DND-41 (cell line): ENCODE measurements around the gene NID2.

ENCODE experiments used
- ATAC-seq: fragments of 200-7000 bp; cut with Tn5 transposase; 3 replicates; pipeline ENCODE4 v1.9.1; 2021; ENCODE audit warnings: low read depth; ENCODE audit not compliant: insufficient read depth
- DNase-seq: peaks from one replicate; pipeline ENCODE4 v3.0.0-alpha.2; 2020
- H2AFZ ChIP-seq: 2 replicates; pipeline ENCODE4 v1.6.0; 2012; ENCODE audit warnings: low read depth, low read length
- H3K27ac ChIP-seq: 2 replicates; pipeline ENCODE4 v1.5.1; 2012; ENCODE audit warnings: low read length, inconsistent platforms
- H3K27me3 ChIP-seq: fragments of 200-600 bp; sonication (generic); 2 replicates; pipeline ENCODE4 v1.6.0; 2012; ENCODE audit warnings: low read length, mild to moderate bottlenecking, inconsistent platforms; ENCODE audit not compliant: insufficient read depth, poor library complexity
- H3K36me3 ChIP-seq: 2 replicates; pipeline ENCODE4 v1.5.1; 2012; ENCODE audit warnings: low read length, inconsistent platforms; ENCODE audit not compliant: insufficient read depth
- H3K4me1 ChIP-seq: 2 replicates; pipeline ENCODE4 v1.5.1; 2012; ENCODE audit warnings: mild to moderate bottlenecking, low read length; ENCODE audit not compliant: insufficient read depth
- H3K4me2 ChIP-seq: 2 replicates; pipeline ENCODE4 v1.6.0; 2012; ENCODE audit warnings: mild to moderate bottlenecking, moderate library complexity, low read length, inconsistent platforms; ENCODE audit not compliant: insufficient read depth
- H3K4me3 ChIP-seq, 2 experiments: fragments of 200-600 bp in 1 of 2; shearing (Covaris generic) in 1 of 2; 2 replicates each; pipeline ENCODE4 v1.5.1; 2012 to 2016; ENCODE audit warnings: inconsistent platforms in 2 of 2, low read length in 2 of 2, mild to moderate bottlenecking in 2 of 2, low read depth in 1 of 2, moderate library complexity in 1 of 2
- H3K79me2 ChIP-seq: 2 replicates; pipeline ENCODE4 v1.6.0; 2012; ENCODE audit warnings: low read length, inconsistent platforms; ENCODE audit not compliant: insufficient read depth
- H3K9ac ChIP-seq: 2 replicates; pipeline ENCODE4 v1.6.0; 2012; ENCODE audit warnings: low read depth, mild to moderate bottlenecking, inconsistent platforms, low read length, moderate library complexity
- H3K9me3 ChIP-seq: 2 replicates; pipeline ENCODE4 v1.5.1; 2012; ENCODE audit warnings: low read length, moderate library complexity, mild to moderate bottlenecking, inconsistent platforms; ENCODE audit not compliant: insufficient read depth, severe bottlenecking
- H4K20me1 ChIP-seq: 2 replicates; pipeline ENCODE4 v1.6.0; 2012; ENCODE audit warnings: low read length; ENCODE audit not compliant: insufficient read depth
- CTCF ChIP-seq: IDR thresholded peaks from 2 replicates; pipeline ENCODE4 v1.5.1; 2012; ENCODE audit warnings: borderline replicate concordance, low read length, moderate library complexity, mild to moderate bottlenecking; ENCODE audit not compliant: poor library complexity, severe bottlenecking; ENCODE audit errors: extremely low read depth
- EZH2 ChIP-seq: IDR thresholded peaks from 3 replicates; pipeline ENCODE4 v1.6.1; 2012; ENCODE audit warnings: borderline replicate concordance, low read depth, mild to moderate bottlenecking, moderate library complexity, low read length, inconsistent platforms; ENCODE audit not compliant: severe bottlenecking

The NID2 gene

GRCh38 chr14:52039124-52039815 lies 29.6 kb downstream of the NID2 start:
- no peak for TF ChIP-seq CTCF
- TF ChIP-seq EZH2, result no peak
- Histone ChIP-seq H3K79me2 (no peaks in the 10 kb centered on the region), H3K27me3 (no peaks in the 10 kb centered on the region), H2AFZ (no peak overlapping the region), H3K4me1 (no peaks in the 10 kb centered on the region), H3K27ac (no peak overlapping the region), H3K4me2 (no peak overlapping the region), H3K9me3 (no peaks in the 10 kb centered on the region), H3K9ac (no peak overlapping the region), H3K36me3 (no peaks in the 10 kb centered on the region), H4K20me1 (no peaks in the 10 kb centered on the region), H3K4me3 (no peak overlapping the region)
- DNase-seq (no peak), ATAC-seq (no peak)

GRCh38 chr14:52033101-52033642 lies 35.7 kb downstream of the NID2 start:
- Histone ChIP-seq H3K9me3 (no peaks in the 10 kb centered on the region), H3K4me3 (no peak overlapping the region), H3K36me3 (no peaks in the 10 kb centered on the region), H3K9ac (no peak overlapping the region), H4K20me1 (no peaks in the 10 kb centered on the region), H3K4me1 (peaks cover 9% of the 10 kb centered on the region), H3K79me2 (no peaks in the 10 kb centered on the region), H3K4me2 (no peak overlapping the region), H2AFZ (no peak overlapping the region), H3K27ac (no peak overlapping the region), H3K27me3 (no peaks in the 10 kb centered on the region)
- ATAC-seq (no peak), DNase-seq (no peak)
- TF ChIP-seq EZH2 (no peak), CTCF (no peak)

GRCh38 chr14:52032204-52032801 lies 36.6 kb downstream of the NID2 start:
- ATAC-seq (no peak), DNase-seq (no peak)
- Histone ChIP-seq H3K79me2 (no peaks in the 10 kb centered on the region), H3K4me2 (no peak overlapping the region), H3K9ac (no peak overlapping the region), H4K20me1 (no peaks in the 10 kb centered on the region), H3K9me3 (no peaks in the 10 kb centered on the region), H3K4me3 (no peak overlapping the region), H2AFZ (no peak overlapping the region), H3K27ac (no peak overlapping the region), H3K4me1 (peaks cover 9% of the 10 kb centered on the region), H3K36me3 (no peaks in the 10 kb centered on the region), H3K27me3 (no peaks in the 10 kb centered on the region)
- TF ChIP-seq EZH2 (no peak), CTCF (no peak)
